ENCODE results near the gene DDX1. TPM values are rescaled to one million over a fixed set of nuclear protein-coding genes. Genes with fewer than 3 reads are reported as not detected.

The DDX1 gene
- total RNA-seq, 1 experiment from 2014 or later, result 70.7 TPM

DNA sequence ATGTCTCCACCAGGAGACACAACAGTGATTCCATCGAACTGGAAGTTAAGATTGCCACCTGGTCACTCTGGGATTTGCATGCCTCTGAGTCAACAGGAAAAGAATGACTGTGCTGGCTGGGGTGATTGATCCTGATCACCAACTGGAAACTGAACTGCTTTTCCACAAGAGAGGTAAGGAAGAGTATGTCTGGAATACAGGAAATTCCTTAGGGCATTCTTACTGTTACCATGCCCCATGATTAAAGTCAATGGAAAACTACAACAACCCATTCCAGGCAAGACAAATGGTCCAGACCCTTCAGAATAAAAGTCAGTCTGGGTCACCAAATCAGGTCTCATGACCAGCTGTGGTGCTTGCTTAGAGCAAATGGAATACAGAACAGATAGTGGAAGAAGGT is 12.0 kb upstream of the DDX1 start:
- Histone ChIP-seq H3K4me3 (no peak overlapping the region), H4K20me1 (ENCODE audit: insufficient read depth) (no peaks in the 10 kb centered on the region), H3F3A (ENCODE audit: insufficient read depth, low read depth) (no peaks in the 10 kb centered on the region), H3K9me2 (ENCODE audit: insufficient read depth) (no peaks in the 10 kb centered on the region), H3K9me3 (ENCODE audit: insufficient read depth, low read depth) (no peaks in the 10 kb centered on the region), H3K27me3 (ENCODE audit: insufficient read depth, low read depth) (no peaks in the 10 kb centered on the region), H3K27ac (no peak overlapping the region), H3K79me2 (ENCODE audit: low read depth) (no peaks in the 10 kb centered on the region), H3K36me3 (ENCODE audit: low read depth) (no peaks in the 10 kb centered on the region), H2AFZ (no peak overlapping the region), H3K4me1 (replicated peaks; ENCODE audit: insufficient read depth) (no peaks in the 10 kb centered on the region), H3K4me2 (no peak overlapping the region)
- no peak for DNase-seq
- CTCF ChIA-PET, result no interaction called here
- BruUV-seq (replicated peaks), result no TSS peak
- POLR2A ChIA-PET (ENCODE audit: unreplicated experiment), result no interaction called here
- TF ChIP-seq, protein P1, sequence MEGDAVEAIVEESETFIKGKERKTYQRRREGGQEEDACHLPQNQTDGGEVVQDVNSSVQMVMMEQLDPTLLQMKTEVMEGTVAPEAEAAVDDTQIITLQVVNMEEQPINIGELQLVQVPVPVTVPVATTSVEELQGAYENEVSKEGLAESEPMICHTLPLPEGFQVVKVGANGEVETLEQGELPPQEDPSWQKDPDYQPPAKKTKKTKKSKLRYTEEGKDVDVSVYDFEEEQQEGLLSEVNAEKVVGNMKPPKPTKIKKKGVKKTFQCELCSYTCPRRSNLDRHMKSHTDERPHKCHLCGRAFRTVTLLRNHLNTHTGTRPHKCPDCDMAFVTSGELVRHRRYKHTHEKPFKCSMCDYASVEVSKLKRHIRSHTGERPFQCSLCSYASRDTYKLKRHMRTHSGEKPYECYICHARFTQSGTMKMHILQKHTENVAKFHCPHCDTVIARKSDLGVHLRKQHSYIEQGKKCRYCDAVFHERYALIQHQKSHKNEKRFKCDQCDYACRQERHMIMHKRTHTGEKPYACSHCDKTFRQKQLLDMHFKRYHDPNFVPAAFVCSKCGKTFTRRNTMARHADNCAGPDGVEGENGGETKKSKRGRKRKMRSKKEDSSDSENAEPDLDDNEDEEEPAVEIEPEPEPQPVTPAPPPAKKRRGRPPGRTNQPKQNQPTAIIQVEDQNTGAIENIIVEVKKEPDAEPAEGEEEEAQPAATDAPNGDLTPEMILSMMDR (conservative IDR thresholded peaks at IDR 0.05), result no peak
- TF ChIP-seq EZH2 (IDR thresholded peaks at IDR 0.05; ENCODE audit: low read depth), result no peak
- intact Hi-C loops (cut with micrococcal nuclease; ENCODE audit: unreplicated experiment), result loop anchor here (10.0 kb wide), 1 partner anchor 945 kb away; the partner anchor contains the start of gene LRATD1

DNA sequence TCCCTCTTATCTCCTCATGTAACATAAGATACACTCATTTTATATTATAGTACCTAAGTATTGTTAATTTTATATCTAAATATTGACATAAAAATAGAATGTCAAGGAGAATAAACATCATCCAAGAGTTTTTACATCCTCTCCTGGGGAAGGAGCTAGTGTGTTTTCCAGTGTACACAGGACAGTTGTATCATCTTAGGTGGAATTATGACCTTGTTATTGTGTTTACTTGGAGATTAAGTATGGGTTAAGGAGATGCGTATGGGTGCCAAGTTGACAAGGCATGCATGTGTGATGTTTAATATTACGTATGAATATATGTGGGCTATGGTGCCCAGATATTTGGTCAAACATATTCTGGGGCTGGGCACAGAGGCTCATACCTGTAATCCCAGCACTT is 11.2 kb upstream of the DDX1 start:
- no peak for TF ChIP-seq EZH2 (IDR thresholded peaks at IDR 0.05; ENCODE audit: low read depth)

DNA sequence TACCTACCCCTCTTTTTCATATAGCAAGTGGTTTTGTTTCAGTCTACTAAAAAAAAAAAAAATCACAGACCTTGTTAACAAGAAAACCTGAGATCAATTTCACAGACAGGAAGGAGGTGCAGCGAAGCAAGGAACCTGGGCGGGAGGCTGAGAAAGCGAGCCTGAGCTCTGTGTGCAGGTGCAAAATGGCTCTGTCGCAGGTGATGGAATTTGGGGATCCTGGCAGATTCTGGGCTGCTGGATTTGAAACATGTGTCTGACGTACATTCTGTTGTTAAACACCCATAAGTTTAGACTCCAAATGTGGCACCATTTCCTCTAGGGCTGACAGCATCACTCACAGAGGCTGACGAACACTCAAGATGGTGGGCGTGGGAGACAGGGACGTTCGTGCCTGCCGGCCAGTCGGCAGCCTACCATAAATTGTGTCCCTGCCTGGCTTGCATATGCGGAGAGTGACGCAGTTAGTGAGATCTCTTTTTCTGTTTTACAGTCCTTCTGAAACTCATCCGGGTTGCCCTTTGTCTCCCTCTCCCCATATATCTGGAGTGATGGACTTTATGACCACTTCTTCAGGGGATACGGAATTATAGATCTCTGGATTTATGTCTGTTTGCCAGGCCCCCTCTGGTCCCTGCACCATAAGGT is 8.8 kb upstream of the DDX1 start:
- no TSS peak for BruUV-seq (replicated peaks)
- Histone ChIP-seq H3F3A (ENCODE audit: insufficient read depth, low read depth) (no peaks in the 10 kb centered on the region), H3K4me1 (replicated peaks; ENCODE audit: insufficient read depth) (no peaks in the 10 kb centered on the region), H2AFZ (no peak overlapping the region), H3K4me2 (no peak overlapping the region), H3K9me2 (ENCODE audit: insufficient read depth) (no peaks in the 10 kb centered on the region), H3K27me3 (ENCODE audit: insufficient read depth, low read depth) (no peaks in the 10 kb centered on the region), H3K79me2 (ENCODE audit: low read depth) (no peaks in the 10 kb centered on the region), H4K20me1 (ENCODE audit: insufficient read depth) (no peaks in the 10 kb centered on the region), H3K4me3 (no peak overlapping the region), H3K36me3 (ENCODE audit: low read depth) (no peaks in the 10 kb centered on the region), H3K9me3 (ENCODE audit: insufficient read depth, low read depth) (no peaks in the 10 kb centered on the region), H3K27ac (no peak overlapping the region)
- ChIA-PET POLR2A (ENCODE audit: unreplicated experiment) (no interaction called here), CTCF (no interaction called here)
- TF ChIP-seq, protein P1 (conservative IDR thresholded peaks at IDR 0.05), result no peak
- no peak for TF ChIP-seq EZH2 (IDR thresholded peaks at IDR 0.05; ENCODE audit: low read depth)
- intact Hi-C loops (cut with micrococcal nuclease; ENCODE audit: unreplicated experiment), result loop anchor here (10.0 kb wide), 1 partner anchor 948 kb away; the partner anchor contains the start of gene LRATD1
- no peak for DNase-seq

More for the DNA sequence above, 11.2 kb upstream of the DDX1 start:
- BruUV-seq (replicated peaks), result no TSS peak
- Histone ChIP-seq H3K4me2 (no peak overlapping the region), H3K27ac (no peak overlapping the region), H3F3A (ENCODE audit: insufficient read depth, low read depth) (no peaks in the 10 kb centered on the region), H2AFZ (no peak overlapping the region), H3K27me3 (ENCODE audit: insufficient read depth, low read depth) (no peaks in the 10 kb centered on the region), H3K9me3 (ENCODE audit: insufficient read depth, low read depth) (no peaks in the 10 kb centered on the region), H3K79me2 (ENCODE audit: low read depth) (no peaks in the 10 kb centered on the region), H3K36me3 (ENCODE audit: low read depth) (no peaks in the 10 kb centered on the region), H3K4me1 (replicated peaks; ENCODE audit: insufficient read depth) (no peaks in the 10 kb centered on the region), H3K9me2 (ENCODE audit: insufficient read depth) (no peaks in the 10 kb centered on the region), H4K20me1 (ENCODE audit: insufficient read depth) (no peaks in the 10 kb centered on the region), H3K4me3 (no peak overlapping the region)
- ChIA-PET POLR2A (ENCODE audit: unreplicated experiment) (no interaction called here), CTCF (no interaction called here)
- no peak for DNase-seq
- intact Hi-C loops (cut with micrococcal nuclease; ENCODE audit: unreplicated experiment), result loop anchor here (10.0 kb wide), 1 partner anchor 946 kb away; the partner anchor contains the start of gene LRATD1

DNA sequence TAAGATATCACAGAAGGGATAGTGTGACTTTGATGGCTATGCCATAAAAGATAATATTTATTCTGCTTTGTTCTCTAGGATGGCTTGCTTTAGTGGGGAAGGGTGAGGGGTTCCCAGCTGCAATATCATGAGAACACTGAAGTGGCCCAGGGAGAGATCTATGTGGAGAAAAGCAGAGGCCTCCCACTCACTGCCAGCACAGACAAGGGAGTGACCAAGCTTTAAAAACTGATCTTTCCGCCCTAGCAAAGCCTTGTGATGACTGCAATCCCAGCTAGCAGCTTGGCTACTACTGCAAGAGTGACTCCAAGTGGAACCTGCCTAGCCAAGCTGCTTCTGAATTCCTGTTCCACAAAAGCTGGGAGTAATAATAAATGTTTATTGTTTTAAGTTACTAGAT is 7.8 kb upstream of the DDX1 start:
- CTCF ChIA-PET, result no interaction called here
- H3F3A ChIP-seq (ENCODE audit: insufficient read depth, low read depth), result no peaks in the 10 kb centered on the region

More for the DNA sequence above, 7.8 kb upstream of the DDX1 start:
- TF ChIP-seq, protein P1 (conservative IDR thresholded peaks at IDR 0.05), result no peak
- no peak for TF ChIP-seq EZH2 (IDR thresholded peaks at IDR 0.05; ENCODE audit: low read depth)
- Histone ChIP-seq H3K4me3 (no peak overlapping the region), H4K20me1 (ENCODE audit: insufficient read depth) (no peaks in the 10 kb centered on the region), H3K27me3 (ENCODE audit: insufficient read depth, low read depth) (no peaks in the 10 kb centered on the region), H3K9me2 (ENCODE audit: insufficient read depth) (no peaks in the 10 kb centered on the region), H3K79me2 (ENCODE audit: low read depth) (no peaks in the 10 kb centered on the region), H3K27ac (no peak overlapping the region), H3K4me1 (replicated peaks; ENCODE audit: insufficient read depth) (no peaks in the 10 kb centered on the region), H2AFZ (no peak overlapping the region), H3K9me3 (ENCODE audit: insufficient read depth, low read depth) (no peaks in the 10 kb centered on the region), H3K36me3 (ENCODE audit: low read depth) (no peaks in the 10 kb centered on the region), H3K4me2 (no peak overlapping the region)
- POLR2A ChIA-PET (ENCODE audit: unreplicated experiment), result no interaction called here
- no TSS peak for BruUV-seq (replicated peaks)
- intact Hi-C loops (cut with micrococcal nuclease; ENCODE audit: unreplicated experiment), result loop anchor here (10.0 kb wide), 1 partner anchor 949 kb away; the partner anchor contains the start of gene LRATD1
- DNase-seq, result no peak
